ENCODE results near the gene DEUP1.
A peak's percentile ranks its signal among the peaks of the same experiment; 100 is the strongest.
"Not testable (repeated sequence)": the region's sequence is repeated elsewhere in the genome, so short reads cannot be mapped to it uniquely, and the experiment has no call there.

DEUP1 gene

GRCh38 chr11:93361435-93361834, 30.9 kb downstream of the DEUP1 start:
- no peak for DNase-seq

GRCh38 chr11:93368022-93368421, 37.5 kb downstream of the DEUP1 start:
- no peak for DNase-seq

GRCh38 chr11:93370260-93370659, 39.7 kb downstream of the DEUP1 start:
- DNase-seq: no peak

GRCh38 chr11:93389737-93390136, 59.2 kb downstream of the DEUP1 start:
- DNase-seq: no peak

GRCh38 chr11:93392867-93393266, 62.3 kb downstream of the DEUP1 start:
- no peak for DNase-seq

GRCh38 chr11:93393386-93393785, 62.8 kb downstream of the DEUP1 start:
- no peak for DNase-seq

- no peak for DNase-seq
Measured at GRCh38 chr11:93394488-93394887, 63.9 kb downstream of the DEUP1 start.

GRCh38 chr11:93396316-93396715, 65.8 kb downstream of the DEUP1 start:
- DNase-seq: no peak

GRCh38 chr11:93403930-93404329, 73.4 kb downstream of the DEUP1 start:
- no peak for DNase-seq

- DNase-seq: no peak
Measured at GRCh38 chr11:93407777-93408401, 77.3 kb downstream of the DEUP1 start.

GRCh38 chr11:93410441-93410840, 79.9 kb downstream of the DEUP1 start:
- DNase-seq: no peak

GRCh38 chr11:93411705-93412104, 81.2 kb downstream of the DEUP1 start:
- DNase-seq: no peak

- no peak for DNase-seq
Measured at GRCh38 chr11:93432247-93432646, 101.7 kb downstream of the DEUP1 start.

- not testable (repeated sequence) for DNase-seq
Measured at GRCh38 chr11:93443232-93443631, 112.7 kb downstream of the DEUP1 start.

- DNase-seq: peak; percentile 28
Measured at GRCh38 chr11:93444617-93445073, 114.1 kb downstream of the DEUP1 start.

- DNase-seq: no peak
Measured at GRCh38 chr11:93458286-93458685, 127.7 kb downstream of the DEUP1 start.

GRCh38 chr11:93463666-93464065, 133.1 kb downstream of the DEUP1 start:
- not testable (repeated sequence) for DNase-seq

GRCh38 chr11:93464927-93465540, 134.5 kb downstream of the DEUP1 start:
- DNase-seq: no peak

- DNase-seq: no peak
Measured at GRCh38 chr11:93467054-93467453, 136.5 kb downstream of the DEUP1 start.

- DNase-seq: no peak
Measured at GRCh38 chr11:93468290-93468689, 137.7 kb downstream of the DEUP1 start.

- no peak for DNase-seq
Measured at GRCh38 chr11:93474123-93474522, 143.6 kb downstream of the DEUP1 start.

- no peak for DNase-seq
Measured at GRCh38 chr11:93476796-93477195, 146.3 kb downstream of the DEUP1 start.

GRCh38 chr11:93477684-93478234, 147.2 kb downstream of the DEUP1 start:
- DNase-seq: peak; percentile 80

GRCh38 chr11:93478841-93479240, 148.3 kb downstream of the DEUP1 start:
- DNase-seq: no peak

GRCh38 chr11:93480256-93480655, 149.7 kb downstream of the DEUP1 start:
- DNase-seq: no peak

All from eye (tissue), 1 donor.